ENCODE data around the gene LYPD8. TPM values are rescaled to one million over a fixed set of nuclear protein-coding genes. Genes with fewer than 3 reads are reported as not detected.

LYPD8 gene
- total RNA-seq = not detected in 2 replicates

GRCh38 chr1:248755517-248755916, at the start of gene LYPD8:
Gene LYPD8 (minus strand): TSS chr1:248755759. CDS start chr1:248751081, 4,678 bp downstream.

DNA sequence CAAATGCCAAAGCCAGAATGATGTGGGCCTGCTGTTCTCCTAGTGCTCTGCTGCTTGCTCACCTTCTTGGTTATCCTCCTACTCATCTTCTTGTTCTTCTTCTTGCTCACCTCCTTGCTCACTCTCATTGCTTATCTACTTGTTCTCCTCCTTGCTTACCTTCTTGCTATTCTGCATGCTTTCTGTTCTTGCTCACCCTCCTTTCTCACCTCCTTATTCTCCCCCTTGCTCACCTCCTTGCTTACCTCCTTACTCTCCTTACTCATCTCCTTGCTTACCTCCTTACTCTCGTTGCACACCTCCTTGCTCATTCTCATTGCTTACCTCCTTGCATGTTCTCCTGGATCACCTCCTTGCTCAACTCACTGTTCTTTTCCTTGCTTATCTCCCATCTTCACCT, 52.8 kb downstream of the LYPD8 start, which contains the start of gene OR14I1:
OR14I1 (minus strand) TSS at position 53 of the 400 bp plus-strand sequence.

Other genes with a start within 250 kb of the LYPD8 start
- not detected in 2 replicates for gene OR2G6, start 247.7 kb downstream of the LYPD8 start, total RNA-seq
- gene OR2T29, start 193.0 kb downstream of the LYPD8 start, total RNA-seq = not detected in 2 replicates
- not detected in 2 replicates for gene OR2T34, start 181.0 kb downstream of the LYPD8 start, total RNA-seq
- not detected in 2 replicates for gene OR2T10, start 158.1 kb downstream of the LYPD8 start, total RNA-seq
- gene OR2T11, start 120.7 kb downstream of the LYPD8 start, total RNA-seq = not detected in 2 replicates
- not detected in 2 replicates for gene OR2T35, start 110.5 kb downstream of the LYPD8 start, total RNA-seq
- not detected in 2 replicates for gene OR2T27, start 100.2 kb downstream of the LYPD8 start, total RNA-seq
- not detected in 2 replicates for gene OR14I1, start 53.0 kb downstream of the LYPD8 start, total RNA-seq
- 22.7 and 23.7 TPM in 2 replicates for gene SH3BP5L, start 70.2 kb upstream of the LYPD8 start, total RNA-seq
- 20.0 and 29.8 TPM in 2 replicates for gene ZNF672, start 82.5 kb upstream of the LYPD8 start, total RNA-seq
- gene ZNF692, start 103.3 kb upstream of the LYPD8 start, total RNA-seq = 20.3 and 23.6 TPM in 2 replicates
- 2.3 and 3.7 TPM in 2 replicates for gene PGBD2, start 150.5 kb upstream of the LYPD8 start, total RNA-seq

Measured in mesangial cell (primary cell).